ENCODE measurements around the gene FOLR2. TPM values are rescaled to one million over a fixed set of nuclear protein-coding genes. Genes with fewer than 3 reads are reported as not detected.

The FOLR2 gene
- total RNA-seq, 1 donor from 2014 or later, result 22.8 TPM

DNA sequence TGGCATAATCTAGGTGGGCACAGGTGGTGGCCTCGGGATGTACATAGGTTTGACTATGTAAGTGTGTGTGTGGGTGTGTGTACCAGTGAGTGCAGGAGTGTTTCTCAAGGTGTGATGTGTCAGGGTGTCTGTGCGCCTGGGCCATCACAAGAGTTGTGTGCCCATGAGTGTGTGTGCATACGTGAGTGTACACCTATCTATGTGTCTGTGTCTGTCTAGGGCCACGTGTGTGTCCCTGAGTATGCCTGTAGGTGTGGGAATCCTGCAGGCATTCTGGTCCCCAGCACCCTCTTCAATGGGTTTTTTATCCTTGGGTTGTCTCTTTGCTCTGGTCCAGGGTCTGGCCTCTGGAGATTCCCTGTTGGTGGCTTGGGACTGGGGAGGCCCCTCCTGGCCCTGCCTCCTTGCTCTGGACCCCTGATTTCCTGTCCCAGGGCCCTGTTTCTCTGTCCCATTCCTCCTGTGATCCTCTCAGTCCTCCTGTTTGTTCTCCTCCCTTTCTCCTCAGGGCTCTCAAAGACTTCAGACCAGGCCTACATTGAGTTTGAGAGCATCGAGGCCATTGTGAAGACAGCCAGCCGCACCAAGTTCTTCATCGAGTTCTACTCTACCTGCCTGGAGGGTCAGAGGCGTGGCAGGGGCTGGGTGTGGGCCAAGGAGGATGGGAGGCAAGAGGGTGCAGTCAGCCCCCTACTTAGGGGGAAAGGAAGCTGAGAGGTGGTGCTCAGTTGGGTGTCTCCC lies 17.3 kb downstream of the FOLR2 start:
- H3K27ac ChIP-seq, result no peak overlapping the region
- ATAC-seq, result no peak

GRCh38 chr11:72234514-72234830 lies 17.9 kb downstream of the FOLR2 start:
- H3K9me3 ChIP-seq, result no peaks in the 10 kb centered on the region
- peaks cover 78% of the 10 kb centered on the region for H3K36me3 ChIP-seq
- H3K27ac ChIP-seq, result no peak overlapping the region
- ATAC-seq, result no peak
- intact Hi-C loops (cut with DNase I), result no loop called here
- TF ChIP-seq, protein P1, sequence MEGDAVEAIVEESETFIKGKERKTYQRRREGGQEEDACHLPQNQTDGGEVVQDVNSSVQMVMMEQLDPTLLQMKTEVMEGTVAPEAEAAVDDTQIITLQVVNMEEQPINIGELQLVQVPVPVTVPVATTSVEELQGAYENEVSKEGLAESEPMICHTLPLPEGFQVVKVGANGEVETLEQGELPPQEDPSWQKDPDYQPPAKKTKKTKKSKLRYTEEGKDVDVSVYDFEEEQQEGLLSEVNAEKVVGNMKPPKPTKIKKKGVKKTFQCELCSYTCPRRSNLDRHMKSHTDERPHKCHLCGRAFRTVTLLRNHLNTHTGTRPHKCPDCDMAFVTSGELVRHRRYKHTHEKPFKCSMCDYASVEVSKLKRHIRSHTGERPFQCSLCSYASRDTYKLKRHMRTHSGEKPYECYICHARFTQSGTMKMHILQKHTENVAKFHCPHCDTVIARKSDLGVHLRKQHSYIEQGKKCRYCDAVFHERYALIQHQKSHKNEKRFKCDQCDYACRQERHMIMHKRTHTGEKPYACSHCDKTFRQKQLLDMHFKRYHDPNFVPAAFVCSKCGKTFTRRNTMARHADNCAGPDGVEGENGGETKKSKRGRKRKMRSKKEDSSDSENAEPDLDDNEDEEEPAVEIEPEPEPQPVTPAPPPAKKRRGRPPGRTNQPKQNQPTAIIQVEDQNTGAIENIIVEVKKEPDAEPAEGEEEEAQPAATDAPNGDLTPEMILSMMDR (IDR thresholded peaks at IDR 0.05), result no peak
- H3K4me1 ChIP-seq, result peaks cover 13% of the 10 kb centered on the region
- no peak overlapping the region for H3K4me3 ChIP-seq
- H3K27me3 ChIP-seq, result no peaks in the 10 kb centered on the region
- no peak for DNase-seq

More for the DNA sequence above, 17.3 kb downstream of the FOLR2 start:
- H3K36me3 ChIP-seq, result peaks cover 84% of the 10 kb centered on the region
- peak; percentile 29 for DNase-seq
- no peaks in the 10 kb centered on the region for H3K27me3 ChIP-seq
- H3K4me1 ChIP-seq, result peaks cover 8% of the 10 kb centered on the region
- TF ChIP-seq, protein P1 (IDR thresholded peaks at IDR 0.05), result no peak
- intact Hi-C loops (cut with DNase I), result no loop called here
- H3K9me3 ChIP-seq, result no peaks in the 10 kb centered on the region
- H3K4me3 ChIP-seq, result no peak overlapping the region

- TF ChIP-seq, protein P1 (IDR thresholded peaks at IDR 0.05), result no peak
- no peaks in the 10 kb centered on the region for H3K27me3 ChIP-seq
- no peak overlapping the region for H3K4me3 ChIP-seq
- H3K4me1 ChIP-seq, result peaks cover 14% of the 10 kb centered on the region
- H3K9me3 ChIP-seq, result no peaks in the 10 kb centered on the region
- ATAC-seq (no peak), DNase-seq (peak; percentile 61)
- intact Hi-C loops (cut with DNase I), result no loop called here
- no peak overlapping the region for H3K27ac ChIP-seq
- H3K36me3 ChIP-seq, result peaks cover 74% of the 10 kb centered on the region
Measured at GRCh38 chr11:72234920-72235319, 18.3 kb downstream of the FOLR2 start.

GRCh38 chr11:72235351-72236057 lies 18.9 kb downstream of the FOLR2 start:
- ATAC-seq, result no peak
- no peak overlapping the region for H3K27ac ChIP-seq

DNA sequence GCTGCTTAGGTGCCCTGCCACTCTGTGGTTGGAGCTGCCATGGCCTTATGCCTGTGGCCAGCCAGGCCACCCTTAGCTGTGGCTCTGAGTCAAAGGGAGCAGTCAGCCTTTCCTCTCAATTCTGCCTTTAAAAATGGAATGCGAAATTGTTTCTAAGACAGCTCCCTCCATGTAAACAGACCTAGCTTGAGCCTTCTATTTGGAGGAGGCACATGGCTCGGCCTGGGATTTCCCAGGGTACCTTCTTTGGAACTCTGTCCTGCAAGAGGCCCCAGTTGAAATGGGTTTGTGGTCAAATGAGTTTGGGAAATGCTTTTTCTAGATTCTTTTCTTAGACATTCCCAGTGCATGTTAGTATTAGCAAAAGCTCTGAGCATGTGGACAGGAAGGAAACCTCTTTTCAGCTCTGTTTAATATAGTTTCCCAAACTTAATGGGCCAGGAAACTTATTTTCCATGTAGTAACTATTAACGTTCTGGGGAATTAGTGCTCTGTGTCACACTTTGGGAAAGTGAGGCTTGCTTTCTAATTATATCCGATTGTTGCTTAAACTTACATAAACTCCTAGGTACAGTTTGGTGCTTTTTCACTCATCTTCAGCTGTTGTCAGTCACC lies 19.6 kb downstream of the FOLR2 start:
- DNase-seq (no peak), ATAC-seq (no peak)
- Histone ChIP-seq H3K27ac (no peak overlapping the region), H3K4me1 (peaks cover 26% of the 10 kb centered on the region), H3K9me3 (no peaks in the 10 kb centered on the region), H3K36me3 (peaks cover 61% of the 10 kb centered on the region), H3K4me3 (no peak overlapping the region), H3K27me3 (peaks cover 10% of the 10 kb centered on the region)
- intact Hi-C loops (cut with DNase I), result no loop called here
- TF ChIP-seq, protein P1 (IDR thresholded peaks at IDR 0.05), result no peak

More at GRCh38 chr11:72235351-72236057, 18.9 kb downstream of the FOLR2 start:
- Histone ChIP-seq H3K36me3 (peaks cover 68% of the 10 kb centered on the region), H3K4me3 (no peak overlapping the region), H3K4me1 (peaks cover 19% of the 10 kb centered on the region), H3K27me3 (peaks cover 3% of the 10 kb centered on the region), H3K9me3 (no peaks in the 10 kb centered on the region)
- intact Hi-C loops (cut with DNase I), result no loop called here
- DNase-seq, result peak; percentile 47
- TF ChIP-seq, protein P1 (IDR thresholded peaks at IDR 0.05), result no peak

All from upper lobe of right lung (tissue), 1 donor.